Measurements from ENCODE around the gene EML4. TPM values are rescaled to one million over a fixed set of nuclear protein-coding genes. Genes with fewer than 3 reads are reported as not detected.

Gene EML4
- total and polyA plus RNA-seq, 10 donors: 25.4 to 176 (median 88.2) TPM

GRCh38 chr2:42310007-42310515, 140.9 kb downstream of the EML4 start:
- H3K27me3 ChIP-seq (replicated peaks in 1 of 7): no peaks in the 10 kb centered on the region
- H3K4me1 ChIP-seq: peaks cover 0 to 8% (median 0%) of the 10 kb centered on the region in 6 donors
- DNase-seq: no peak
- TF ChIP-seq CTCF (IDR thresholded peaks at IDR 0.05 in 8 of 11, conservative IDR thresholded peaks at IDR 0.05 in 3 of 11) (no peak), POLR2A (IDR thresholded peaks at IDR 0.05) (no peak), POLR2AphosphoS5 (IDR thresholded peaks at IDR 0.05) (no peak)
- H3K4me3 ChIP-seq: no peak overlapping the region
- peaks cover 0 to 96% (median 40%) of the 10 kb centered on the region in 6 donors for H3K36me3 ChIP-seq
- WGBS, 5 donors: 97 to 100% (median 100%) methylated on average over 1 of the region's 1 CpG
- no peak overlapping the region for H3K27ac ChIP-seq
- intact Hi-C loops (cut with DNase I; ENCODE audit: low total_unique reads): no loop called here
- H3K9me3 ChIP-seq: no peaks in the 10 kb centered on the region

- intact Hi-C loops (cut with DNase I; ENCODE audit: low total_unique reads): no loop called here
- Histone ChIP-seq H3K27ac (no peak overlapping the region), H3K9me3 (no peaks in the 10 kb centered on the region), H3K36me3 (peaks cover 0 to 96% (median 40%) of the 10 kb centered on the region in 6 donors), H3K4me3 (no peak overlapping the region), H3K4me1 (peaks cover 0 to 15% (median 0%) of the 10 kb centered on the region in 6 donors), H3K27me3 (replicated peaks in 1 of 7) (no peaks in the 10 kb centered on the region)
- 70 to 87% (median 80%) methylated on average over 4 of the region's 4 CpGs for WGBS, 5 donors
- DNase-seq: no peak
- TF ChIP-seq POLR2AphosphoS5 (IDR thresholded peaks at IDR 0.05): no peak
- no peak for TF ChIP-seq CTCF (IDR thresholded peaks at IDR 0.05 in 8 of 11, conservative IDR thresholded peaks at IDR 0.05 in 3 of 11)
- no peak for TF ChIP-seq POLR2A (IDR thresholded peaks at IDR 0.05)
Observed at GRCh38 chr2:42312106-42312505, 143.0 kb downstream of the EML4 start.

- peaks cover 0 to 17% (median 0%) of the 10 kb centered on the region in 6 donors for H3K4me1 ChIP-seq
- intact Hi-C loops (cut with DNase I; ENCODE audit: low total_unique reads): no loop called here
- DNase-seq: no peak
- no peak overlapping the region for H3K4me3 ChIP-seq
- 79 to 93% (median 90%) methylated on average over 3 of the region's 3 CpGs for WGBS, 5 donors
- H3K27me3 ChIP-seq (replicated peaks in 1 of 7): no peaks in the 10 kb centered on the region
- H3K36me3 ChIP-seq: peaks cover 0 to 98% (median 50%) of the 10 kb centered on the region in 6 donors
- H3K27ac ChIP-seq: peak overlapping the region in 2 of 8 donors; percentile 52 to 55
- TF ChIP-seq CTCF (IDR thresholded peaks at IDR 0.05 in 8 of 11, conservative IDR thresholded peaks at IDR 0.05 in 3 of 11) (no peak), POLR2AphosphoS5 (IDR thresholded peaks at IDR 0.05) (no peak), POLR2A (IDR thresholded peaks at IDR 0.05) (no peak)
- H3K9me3 ChIP-seq: no peaks in the 10 kb centered on the region
Observed at GRCh38 chr2:42314892-42315468, 145.8 kb downstream of the EML4 start.

- 93 to 97% (median 95%) methylated on average over 6 of the region's 6 CpGs for WGBS, 5 donors
- intact Hi-C loops (cut with DNase I; ENCODE audit: low total_unique reads): no loop called here
- DNase-seq: no peak
- H3K36me3 ChIP-seq: peaks cover 0 to 100% (median 54%) of the 10 kb centered on the region in 6 donors
- TF ChIP-seq CTCF (IDR thresholded peaks at IDR 0.05 in 8 of 11, conservative IDR thresholded peaks at IDR 0.05 in 3 of 11) (no peak), POLR2A (IDR thresholded peaks at IDR 0.05) (no peak), POLR2AphosphoS5 (IDR thresholded peaks at IDR 0.05) (no peak)
- no peaks in the 10 kb centered on the region for H3K27me3 ChIP-seq (replicated peaks in 1 of 7)
- peak overlapping the region in 2 of 8 donors; percentile 52 to 55 for H3K27ac ChIP-seq
- H3K4me3 ChIP-seq: no peak overlapping the region
- no peaks in the 10 kb centered on the region for H3K9me3 ChIP-seq
- peaks cover 0 to 17% (median 0%) of the 10 kb centered on the region in 6 donors for H3K4me1 ChIP-seq
Observed at GRCh38 chr2:42315844-42316470, 146.8 kb downstream of the EML4 start.

Data from spleen (tissue), 11 donors.